ENCODE measurements around the gene LCN10. TPM values are rescaled to one million over a fixed set of nuclear protein-coding genes. Genes with fewer than 3 reads are reported as not detected.

LCN10 gene
- total and polyA plus RNA-seq, 2 of the 13 experiments (the other 11 are each of a cell fraction or from before 2014, with no cell fraction given) = 0.53 to 0.61 TPM

DNA sequence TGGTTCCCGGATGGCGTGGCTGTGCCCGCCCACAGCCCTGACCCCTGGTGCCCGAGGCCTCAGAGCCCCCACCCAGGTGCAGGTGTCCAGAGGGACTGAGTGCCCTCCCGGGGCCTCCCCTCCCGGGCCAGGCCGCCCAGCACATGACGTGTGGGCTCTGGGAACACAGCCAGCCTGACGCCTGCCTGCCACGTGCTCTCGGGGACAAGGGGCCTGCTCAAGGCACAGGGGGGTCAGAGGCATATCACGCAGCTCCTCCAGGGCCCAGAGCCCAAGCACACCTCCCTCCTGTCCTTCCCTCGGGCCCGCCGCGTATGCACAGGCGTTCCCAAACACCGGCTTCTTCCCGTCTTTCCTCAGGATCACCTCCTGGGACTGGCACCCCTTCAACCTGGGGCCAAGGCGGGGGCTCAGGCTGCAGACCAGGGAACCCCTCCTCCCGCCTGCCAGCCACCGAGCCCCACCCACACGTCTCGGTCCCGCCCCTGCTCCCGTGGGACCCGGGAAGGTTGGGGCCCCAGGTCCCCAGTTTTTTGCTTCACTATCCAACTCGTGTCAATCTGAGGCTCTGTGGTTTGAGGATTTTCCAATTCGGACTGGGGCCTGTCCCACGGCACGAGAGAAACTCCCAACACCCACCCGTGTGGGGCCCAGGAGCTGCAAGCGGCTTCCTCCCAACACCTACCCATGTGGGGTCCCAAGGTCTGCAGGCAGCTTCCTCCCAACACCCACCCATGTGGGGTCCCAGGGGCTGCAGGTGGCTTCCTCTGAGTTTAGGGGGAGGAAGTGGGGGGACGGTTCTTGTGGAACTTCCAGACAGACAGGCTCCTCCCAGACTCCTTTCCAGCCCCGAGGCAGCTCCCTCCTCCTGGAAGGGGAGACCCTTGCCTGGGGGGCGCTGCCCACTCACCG is 1.5 kb downstream of the LCN10 start (continued):
- TF ChIP-seq POLR2G (IDR thresholded peaks at IDR 0.05; ENCODE audit: low read depth, low read length) (no peak), ZNF3 (CRISPR knock-in tag; IDR thresholded peaks at IDR 0.05) (no peak), ZNF136 (CRISPR knock-in tag; IDR thresholded peaks at IDR 0.05; ENCODE audit: low read depth) (no peak), YEATS2 (CRISPR knock-in tag; IDR thresholded peaks at IDR 0.05; ENCODE audit: borderline replicate concordance) (no peak), ZNF562 (CRISPR knock-in tag; IDR thresholded peaks at IDR 0.05; ENCODE audit: borderline replicate concordance) (no peak), MBNL3 (CRISPR knock-in tag; conservative IDR thresholded peaks at IDR 0.05) (no peak), ETV5 (CRISPR knock-in tag; IDR thresholded peaks at IDR 0.05; ENCODE audit: borderline replicate concordance) (no peak), KDM6A (CRISPR knock-in tag; IDR thresholded peaks at IDR 0.05; ENCODE audit: low read depth) (0 out of 2 replicates have a peak, but pooled peaks have one; percentile 12), TEAD3 (CRISPR knock-in tag; optimal IDR thresholded peaks at IDR 0.05; ENCODE audit: borderline replicate concordance) (peak; percentile 29), ZNF431 (CRISPR knock-in tag; IDR thresholded peaks at IDR 0.05; ENCODE audit: borderline replicate concordance, low read depth) (0 out of 2 replicates have a peak, but pooled peaks have one; percentile 50), FLYWCH1 (CRISPR knock-in tag; IDR thresholded peaks at IDR 0.05) (0 out of 2 replicates have a peak, but pooled peaks have one; percentile 56), LCORL (IDR thresholded peaks at IDR 0.05) (no peak), LCORL (CRISPR knock-in tag; IDR thresholded peaks at IDR 0.05) (peak; percentile 87), HDAC1 (CRISPR knock-in tag; IDR thresholded peaks at IDR 0.05) (peak; percentile 53; the same call in 1 of the 2 replicates), ZNF780A (CRISPR knock-in tag; IDR thresholded peaks at IDR 0.05) (no peak), HES4 (CRISPR knock-in tag; IDR thresholded peaks at IDR 0.05; ENCODE audit: borderline replicate concordance) (peak; percentile 83; the same call in 1 of the 2 replicates), ZNF7 (CRISPR knock-in tag; IDR thresholded peaks at IDR 0.05) (no peak)
- TF ChIP-seq, protein P1, sequence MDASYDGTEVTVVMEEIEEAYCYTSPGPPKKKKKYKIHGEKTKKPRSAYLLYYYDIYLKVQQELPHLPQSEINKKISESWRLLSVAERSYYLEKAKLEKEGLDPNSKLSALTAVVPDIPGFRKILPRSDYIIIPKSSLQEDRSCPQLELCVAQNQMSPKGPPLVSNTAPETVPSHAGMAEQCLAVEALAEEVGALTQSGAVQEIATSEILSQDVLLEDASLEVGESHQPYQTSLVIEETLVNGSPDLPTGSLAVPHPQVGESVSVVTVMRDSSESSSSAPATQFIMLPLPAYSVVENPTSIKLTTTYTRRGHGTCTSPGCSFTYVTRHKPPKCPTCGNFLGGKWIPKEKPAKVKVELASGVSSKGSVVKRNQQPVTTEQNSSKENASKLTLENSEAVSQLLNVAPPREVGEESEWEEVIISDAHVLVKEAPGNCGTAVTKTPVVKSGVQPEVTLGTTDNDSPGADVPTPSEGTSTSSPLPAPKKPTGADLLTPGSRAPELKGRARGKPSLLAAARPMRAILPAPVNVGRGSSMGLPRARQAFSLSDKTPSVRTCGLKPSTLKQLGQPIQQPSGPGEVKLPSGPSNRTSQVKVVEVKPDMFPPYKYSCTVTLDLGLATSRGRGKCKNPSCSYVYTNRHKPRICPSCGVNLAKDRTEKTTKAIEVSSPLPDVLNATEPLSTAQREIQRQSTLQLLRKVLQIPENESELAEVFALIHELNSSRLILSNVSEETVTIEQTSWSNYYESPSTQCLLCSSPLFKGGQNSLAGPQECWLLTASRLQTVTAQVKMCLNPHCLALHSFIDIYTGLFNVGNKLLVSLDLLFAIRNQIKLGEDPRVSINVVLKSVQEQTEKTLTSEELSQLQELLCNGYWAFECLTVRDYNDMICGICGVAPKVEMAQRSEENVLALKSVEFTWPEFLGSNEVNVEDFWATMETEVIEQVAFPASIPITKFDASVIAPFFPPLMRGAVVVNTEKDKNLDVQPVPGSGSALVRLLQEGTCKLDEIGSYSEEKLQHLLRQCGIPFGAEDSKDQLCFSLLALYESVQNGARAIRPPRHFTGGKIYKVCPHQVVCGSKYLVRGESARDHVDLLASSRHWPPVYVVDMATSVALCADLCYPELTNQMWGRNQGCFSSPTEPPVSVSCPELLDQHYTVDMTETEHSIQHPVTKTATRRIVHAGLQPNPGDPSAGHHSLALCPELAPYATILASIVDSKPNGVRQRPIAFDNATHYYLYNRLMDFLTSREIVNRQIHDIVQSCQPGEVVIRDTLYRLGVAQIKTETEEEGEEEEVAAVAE (CRISPR knock-in tag; IDR thresholded peaks at IDR 0.05; ENCODE audit: borderline replicate concordance) = no peak
- TF ChIP-seq, protein P2, sequence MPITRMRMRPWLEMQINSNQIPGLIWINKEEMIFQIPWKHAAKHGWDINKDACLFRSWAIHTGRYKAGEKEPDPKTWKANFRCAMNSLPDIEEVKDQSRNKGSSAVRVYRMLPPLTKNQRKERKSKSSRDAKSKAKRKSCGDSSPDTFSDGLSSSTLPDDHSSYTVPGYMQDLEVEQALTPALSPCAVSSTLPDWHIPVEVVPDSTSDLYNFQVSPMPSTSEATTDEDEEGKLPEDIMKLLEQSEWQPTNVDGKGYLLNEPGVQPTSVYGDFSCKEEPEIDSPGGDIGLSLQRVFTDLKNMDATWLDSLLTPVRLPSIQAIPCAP (CRISPR knock-in tag; IDR thresholded peaks at IDR 0.05; ENCODE audit: low read depth) = no peak
- TF ChIP-seq, protein P3, sequence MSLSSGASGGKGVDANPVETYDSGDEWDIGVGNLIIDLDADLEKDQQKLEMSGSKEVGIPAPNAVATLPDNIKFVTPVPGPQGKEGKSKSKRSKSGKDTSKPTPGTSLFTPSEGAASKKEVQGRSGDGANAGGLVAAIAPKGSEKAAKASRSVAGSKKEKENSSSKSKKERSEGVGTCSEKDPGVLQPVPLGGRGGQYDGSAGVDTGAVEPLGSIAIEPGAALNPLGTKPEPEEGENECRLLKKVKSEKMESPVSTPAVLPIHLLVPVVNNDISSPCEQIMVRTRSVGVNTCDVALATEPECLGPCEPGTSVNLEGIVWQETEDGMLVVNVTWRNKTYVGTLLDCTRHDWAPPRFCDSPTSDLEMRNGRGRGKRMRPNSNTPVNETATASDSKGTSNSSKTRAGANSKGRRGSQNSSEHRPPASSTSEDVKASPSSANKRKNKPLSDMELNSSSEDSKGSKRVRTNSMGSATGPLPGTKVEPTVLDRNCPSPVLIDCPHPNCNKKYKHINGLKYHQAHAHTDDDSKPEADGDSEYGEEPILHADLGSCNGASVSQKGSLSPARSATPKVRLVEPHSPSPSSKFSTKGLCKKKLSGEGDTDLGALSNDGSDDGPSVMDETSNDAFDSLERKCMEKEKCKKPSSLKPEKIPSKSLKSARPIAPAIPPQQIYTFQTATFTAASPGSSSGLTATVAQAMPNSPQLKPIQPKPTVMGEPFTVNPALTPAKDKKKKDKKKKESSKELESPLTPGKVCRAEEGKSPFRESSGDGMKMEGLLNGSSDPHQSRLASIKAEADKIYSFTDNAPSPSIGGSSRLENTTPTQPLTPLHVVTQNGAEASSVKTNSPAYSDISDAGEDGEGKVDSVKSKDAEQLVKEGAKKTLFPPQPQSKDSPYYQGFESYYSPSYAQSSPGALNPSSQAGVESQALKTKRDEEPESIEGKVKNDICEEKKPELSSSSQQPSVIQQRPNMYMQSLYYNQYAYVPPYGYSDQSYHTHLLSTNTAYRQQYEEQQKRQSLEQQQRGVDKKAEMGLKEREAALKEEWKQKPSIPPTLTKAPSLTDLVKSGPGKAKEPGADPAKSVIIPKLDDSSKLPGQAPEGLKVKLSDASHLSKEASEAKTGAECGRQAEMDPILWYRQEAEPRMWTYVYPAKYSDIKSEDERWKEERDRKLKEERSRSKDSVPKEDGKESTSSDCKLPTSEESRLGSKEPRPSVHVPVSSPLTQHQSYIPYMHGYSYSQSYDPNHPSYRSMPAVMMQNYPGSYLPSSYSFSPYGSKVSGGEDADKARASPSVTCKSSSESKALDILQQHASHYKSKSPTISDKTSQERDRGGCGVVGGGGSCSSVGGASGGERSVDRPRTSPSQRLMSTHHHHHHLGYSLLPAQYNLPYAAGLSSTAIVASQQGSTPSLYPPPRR (CRISPR knock-in tag; IDR thresholded peaks at IDR 0.05; ENCODE audit: borderline replicate concordance) = no peak
